Suprapubic skin (tissue), 4 donors: Measurements from ENCODE around the gene AAMP.

Experiments used
- EP300 ChIP-seq: sonication (generic); formaldehyde crosslinking; IDR thresholded peaks from one replicate; pipeline ENCODE4 v1.6.1; 2017; ENCODE audit warnings: antibody characterized with exemption
- POLR2A ChIP-seq, 2 donors: fragments of 450-650 bp; IDR thresholded peaks; one replicate each; pipeline ENCODE4 v1.6.1; 2017; ENCODE audit warnings: antibody characterized with exemption in 2 of 2, mild to moderate bottlenecking in 2 of 2, moderate library complexity in 2 of 2
- POLR2AphosphoS5 ChIP-seq, 3 donors: sonication (generic); formaldehyde crosslinking; IDR thresholded peaks; one replicate each; pipeline ENCODE4 v1.6.1; 2017; ENCODE audit warnings: antibody characterized with exemption in 3 of 3
- TF ChIP-seq, protein P1 (sequence below), 2 donors: fragments of 200-600 bp in 1 of 2; fragments of 450-650 bp in 1 of 2; sonication (generic) in 1 of 2; IDR thresholded peaks; one replicate each; pipeline ENCODE4 v1.5.1; 2016 to 2019; ENCODE audit warnings: antibody characterized with exemption in 2 of 2, mild to moderate bottlenecking in 1 of 2, moderate library complexity in 1 of 2

DNA sequence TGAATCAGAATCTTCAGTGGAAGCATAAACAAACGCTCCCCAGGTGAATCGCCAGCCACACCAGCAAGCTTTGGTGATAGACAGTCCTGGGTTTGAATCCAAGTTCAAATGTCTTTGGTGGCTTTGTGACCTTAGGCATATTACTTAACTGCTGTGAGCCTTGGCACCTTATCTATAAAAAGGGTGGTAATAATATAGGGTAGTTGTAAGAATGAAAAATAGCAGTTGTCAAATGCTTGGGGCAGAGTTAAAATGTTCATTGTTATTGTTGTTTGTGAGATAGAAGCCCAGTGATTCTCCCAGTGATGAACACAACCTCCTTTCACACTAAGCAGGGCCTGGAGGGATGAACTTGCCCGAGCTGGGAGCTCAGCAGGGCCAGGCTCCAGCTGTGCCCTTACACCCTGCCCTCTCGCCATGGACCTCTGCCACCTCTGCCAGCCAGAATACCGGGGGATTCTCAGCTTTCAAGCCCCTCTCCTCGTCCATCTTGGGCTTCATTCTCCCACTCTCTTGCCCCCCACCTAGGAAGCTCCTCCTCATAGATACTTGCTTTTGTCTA, 28.5 kb upstream of the AAMP start:
- TF ChIP-seq, protein P1, sequence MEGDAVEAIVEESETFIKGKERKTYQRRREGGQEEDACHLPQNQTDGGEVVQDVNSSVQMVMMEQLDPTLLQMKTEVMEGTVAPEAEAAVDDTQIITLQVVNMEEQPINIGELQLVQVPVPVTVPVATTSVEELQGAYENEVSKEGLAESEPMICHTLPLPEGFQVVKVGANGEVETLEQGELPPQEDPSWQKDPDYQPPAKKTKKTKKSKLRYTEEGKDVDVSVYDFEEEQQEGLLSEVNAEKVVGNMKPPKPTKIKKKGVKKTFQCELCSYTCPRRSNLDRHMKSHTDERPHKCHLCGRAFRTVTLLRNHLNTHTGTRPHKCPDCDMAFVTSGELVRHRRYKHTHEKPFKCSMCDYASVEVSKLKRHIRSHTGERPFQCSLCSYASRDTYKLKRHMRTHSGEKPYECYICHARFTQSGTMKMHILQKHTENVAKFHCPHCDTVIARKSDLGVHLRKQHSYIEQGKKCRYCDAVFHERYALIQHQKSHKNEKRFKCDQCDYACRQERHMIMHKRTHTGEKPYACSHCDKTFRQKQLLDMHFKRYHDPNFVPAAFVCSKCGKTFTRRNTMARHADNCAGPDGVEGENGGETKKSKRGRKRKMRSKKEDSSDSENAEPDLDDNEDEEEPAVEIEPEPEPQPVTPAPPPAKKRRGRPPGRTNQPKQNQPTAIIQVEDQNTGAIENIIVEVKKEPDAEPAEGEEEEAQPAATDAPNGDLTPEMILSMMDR (IDR thresholded peaks at IDR 0.05), result no peak
- no peak for TF ChIP-seq POLR2AphosphoS5 (IDR thresholded peaks at IDR 0.05)
- TF ChIP-seq POLR2A (IDR thresholded peaks at IDR 0.05), result no peak
- TF ChIP-seq EP300, result no peak
